SK-N-SH (cell line): Measurements from ENCODE around the gene PRPSAP2. TPM values are rescaled to one million over a fixed set of nuclear protein-coding genes. Genes with fewer than 3 reads are reported as not detected.
A peak's percentile ranks its signal among the peaks of the same experiment; 100 is the strongest.

Experiments
- CTCF ChIA-PET: fragments of 300-600, 350-600 bp; formaldehyde crosslinking; extraction: SDS; loops from one replicate; lab custom pipeline; 2021; lab: Yijun Ruan, JAX
- POLR2A ChIA-PET: fragments of 350-600 bp; sonication (Branson Sonifier 250); formaldehyde crosslinking; extraction: SDS; loops from one replicate; lab custom pipeline; 2020; ENCODE audit warnings: antibody characterized with exemption, inconsistent platforms; lab: Yijun Ruan, JAX
- DNase-seq: peaks from one replicate; pipeline ENCODE4 v3.0.0; 2012
- H2AFZ ChIP-seq: fragments of 200-600 bp; sonication (generic); 2 replicates; pipeline ENCODE4 v1.8.1; 2016; ENCODE audit warnings: antibody characterized with exemption, mild to moderate bottlenecking, low read depth
- H3F3A ChIP-seq: fragments of 200-600 bp; sonication (generic); replicated peaks from 2 replicates; pipeline ENCODE3; 2016; ENCODE audit warnings: antibody characterized with exemption, mild to moderate bottlenecking; ENCODE audit not compliant: insufficient read depth
- H3K27ac ChIP-seq, 2 experiments: fragments of 200-500 bp in 1 of 2; fragments of 200-600 bp in 1 of 2; sonication (Bioruptor generic) in 1 of 2; sonication (generic), shearing (Covaris generic) in 1 of 2; 2 replicates each; pipeline versions ENCODE4 v1.5.1 to v1.6.1; 2014 to 2016; ENCODE audit warnings: low read depth in 2 of 2, inconsistent platforms in 1 of 2, low read length in 1 of 2, mild to moderate bottlenecking in 1 of 2, mixed read lengths in 1 of 2
- H3K27me3 ChIP-seq: fragments of 200-600 bp; sonication (generic), shearing (Covaris generic); 2 replicates; pipeline ENCODE4 v1.6.1; 2016; ENCODE audit warnings: mixed run types; ENCODE audit not compliant: insufficient read depth
- H3K36me3 ChIP-seq, 2 experiments: fragments of 200-500 bp in 1 of 2; fragments of 200-600 bp in 1 of 2; sonication (Bioruptor generic) in 1 of 2; sonication (generic) in 1 of 2; replicated peaks in 1 of 2; 2 replicates each; pipeline versions ENCODE3 to v1.5.1; 2014 to 2016; ENCODE audit warnings: low read length in 1 of 2, mild to moderate bottlenecking in 1 of 2; ENCODE audit not compliant: insufficient read depth in 2 of 2, control insufficient read depth in 1 of 2
- H3K4me1 ChIP-seq, 2 experiments: fragments of 200-500 bp in 1 of 2; fragments of 200-600 bp in 1 of 2; sonication (Bioruptor generic) in 1 of 2; sonication (generic), shearing (Covaris generic) in 1 of 2; 2 replicates each; pipeline versions ENCODE4 v1.5.1 to v1.6.1; 2014 to 2016; ENCODE audit warnings: low read depth in 1 of 2, low read length in 1 of 2, mixed run types in 1 of 2; ENCODE audit not compliant: insufficient read depth in 2 of 2, control insufficient read depth in 1 of 2
- H3K4me2 ChIP-seq: fragments of 200-600 bp; sonication (generic), shearing (Covaris generic); 2 replicates; pipeline ENCODE4 v1.6.1; 2017; ENCODE audit warnings: mixed run types
- H3K4me3 ChIP-seq, 2 experiments: fragments of 200-500 bp in 1 of 2; fragments of 200-600 bp in 1 of 2; sonication (Bioruptor generic) in 1 of 2; sonication (generic), shearing (Covaris generic) in 1 of 2; 2 replicates each; pipeline versions ENCODE4 v1.5.1 to v1.8.1; 2014 to 2016; ENCODE audit warnings: low read depth in 2 of 2, inconsistent platforms in 1 of 2, low read length in 1 of 2, mild to moderate bottlenecking in 1 of 2, mixed read lengths in 1 of 2, moderate library complexity in 1 of 2
- H3K79me2 ChIP-seq: fragments of 200-600 bp; sonication (generic); 2 replicates; pipeline ENCODE4 v1.8.1; 2017; ENCODE audit warnings: mild to moderate bottlenecking; ENCODE audit not compliant: insufficient read depth
- H3K9ac ChIP-seq: fragments of 200-600 bp; sonication (generic); 2 replicates; pipeline ENCODE4 v1.6.1; 2017; ENCODE audit warnings: mixed run types
- H3K9me2 ChIP-seq: fragments of 200-600 bp; sonication (generic); 2 replicates; pipeline ENCODE4 v1.6.1; 2017; ENCODE audit warnings: mixed run types
- H3K9me3 ChIP-seq: fragments of 200-600 bp; sonication (generic); 2 replicates; pipeline ENCODE4 v1.6.1; 2017; ENCODE audit warnings: mixed run types, mild to moderate bottlenecking, moderate library complexity
- H4K20me1 ChIP-seq: fragments of 200-600 bp; sonication (generic); 2 replicates; pipeline ENCODE4 v1.6.1; 2017; ENCODE audit warnings: mild to moderate bottlenecking, mixed run types; ENCODE audit not compliant: insufficient read depth
- CHD2 ChIP-seq: fragments of 150-350 bp; IDR thresholded peaks from 2 replicates; pipeline ENCODE4 v1.6.1; 2018; ENCODE audit warnings: low read length; ENCODE audit not compliant: partially characterized antibody
- FOXM1 ChIP-seq: IDR thresholded peaks from 2 replicates; pipeline ENCODE4 v1.4.0; 2012; ENCODE audit warnings: low read depth, mild to moderate bottlenecking
- IRF3 ChIP-seq: fragments of 150-350 bp; IDR thresholded peaks from 2 replicates; pipeline ENCODE4 v1.6.1; 2016; ENCODE audit warnings: mild to moderate bottlenecking, low read depth, low read length
- MEF2A ChIP-seq: IDR thresholded peaks from 2 replicates; pipeline ENCODE4 v1.4.0; 2012; ENCODE audit warnings: low read depth, borderline replicate concordance
- MXI1 ChIP-seq: IDR thresholded peaks from 2 replicates; pipeline ENCODE4 v1.6.1; 2012; ENCODE audit warnings: mild to moderate bottlenecking, low read depth, low read length, improper control_type of control experiment
- TEAD4 ChIP-seq: IDR thresholded peaks from 2 replicates; pipeline ENCODE4 v1.4.0; 2012; ENCODE audit warnings: mild to moderate bottlenecking, borderline replicate concordance; ENCODE audit not compliant: insufficient read depth
- USF2 ChIP-seq: fragments of 150-350 bp; IDR thresholded peaks from 2 replicates; pipeline ENCODE4 v1.6.1; 2017; ENCODE audit warnings: antibody characterized with exemption, low read length, low read depth, borderline replicate concordance
- WGBS: methylation state at CpG from one replicate; pipeline ENCODE4 v1.1.6; 2017; ENCODE audit warnings: low lambda C conversion rate; 5-methylcytosine and 5-hydroxymethylcytosine counted together
- polyA plus RNA-seq, 3 experiments: library from polyadenylated mRNA; depleted of rRNA; stranded (reverse); fragments of >200 nt; gene quantifications; 2 replicates each; pipeline ENCODE4 v1.2.3, GENCODE V29; 2012
- TF ChIP-seq, protein P1 (sequence below): IDR thresholded peaks from 2 replicates; pipeline ENCODE4 v1.4.0; 2012; ENCODE audit warnings: low read depth
- TF ChIP-seq, protein P2 (sequence below): IDR thresholded peaks from 2 replicates; pipeline ENCODE4 v1.4.0; 2012; ENCODE audit warnings: low read depth, borderline replicate concordance
- TF ChIP-seq, protein P3 (sequence below): IDR thresholded peaks from 2 replicates; pipeline ENCODE4 v1.4.0; 2012; ENCODE audit warnings: low read depth, borderline replicate concordance

PRPSAP2 gene
- polyA plus RNA-seq, 1 of the 3 experiments (the other 2 are of a cell fraction): 27.6 TPM

DNA sequence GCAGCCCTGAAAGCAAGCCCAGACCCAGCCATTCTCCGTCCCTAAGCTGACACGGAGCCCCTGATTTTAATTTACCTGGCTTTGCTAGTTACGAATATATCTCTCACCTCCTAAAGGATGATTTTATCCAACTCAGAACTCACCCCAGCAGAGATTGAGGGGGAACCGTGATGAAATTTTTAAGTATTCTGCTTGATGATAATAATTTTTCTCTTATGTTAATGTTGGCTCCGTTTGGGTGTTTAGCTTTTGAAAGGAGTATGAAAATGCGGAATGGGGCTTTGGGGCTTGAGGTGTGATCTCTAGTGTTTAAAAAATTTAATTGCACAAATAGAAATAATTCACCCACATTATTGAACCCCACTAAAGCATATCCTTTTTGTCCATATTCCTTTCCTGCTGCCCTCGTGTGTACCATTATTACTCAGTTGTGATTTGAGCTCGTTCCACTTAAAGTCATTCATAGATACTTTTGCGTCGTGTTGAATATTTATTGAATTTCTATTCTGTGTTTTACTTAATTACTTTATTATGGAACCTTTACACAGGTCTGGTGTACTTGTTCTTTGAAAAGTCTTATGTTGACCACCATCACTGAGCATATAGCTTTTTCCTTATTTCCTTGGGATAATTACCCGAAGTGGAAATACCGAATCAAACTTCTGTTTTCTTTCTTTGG, 775 bp downstream of the PRPSAP2 start:
- TF ChIP-seq, protein P1, sequence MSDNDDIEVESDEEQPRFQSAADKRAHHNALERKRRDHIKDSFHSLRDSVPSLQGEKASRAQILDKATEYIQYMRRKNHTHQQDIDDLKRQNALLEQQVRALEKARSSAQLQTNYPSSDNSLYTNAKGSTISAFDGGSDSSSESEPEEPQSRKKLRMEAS: no peak
- TF ChIP-seq TEAD4 (no peak), MXI1 (no peak; the same call in 1 of the 2 replicates), MEF2A (no peak), IRF3 (no peak), USF2 (no peak), CHD2 (no peak), FOXM1 (no peak)
- TF ChIP-seq, protein P2, sequence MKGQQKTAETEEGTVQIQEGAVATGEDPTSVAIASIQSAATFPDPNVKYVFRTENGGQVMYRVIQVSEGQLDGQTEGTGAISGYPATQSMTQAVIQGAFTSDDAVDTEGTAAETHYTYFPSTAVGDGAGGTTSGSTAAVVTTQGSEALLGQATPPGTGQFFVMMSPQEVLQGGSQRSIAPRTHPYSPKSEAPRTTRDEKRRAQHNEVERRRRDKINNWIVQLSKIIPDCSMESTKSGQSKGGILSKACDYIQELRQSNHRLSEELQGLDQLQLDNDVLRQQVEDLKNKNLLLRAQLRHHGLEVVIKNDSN: no peak
- TF ChIP-seq, protein P3, sequence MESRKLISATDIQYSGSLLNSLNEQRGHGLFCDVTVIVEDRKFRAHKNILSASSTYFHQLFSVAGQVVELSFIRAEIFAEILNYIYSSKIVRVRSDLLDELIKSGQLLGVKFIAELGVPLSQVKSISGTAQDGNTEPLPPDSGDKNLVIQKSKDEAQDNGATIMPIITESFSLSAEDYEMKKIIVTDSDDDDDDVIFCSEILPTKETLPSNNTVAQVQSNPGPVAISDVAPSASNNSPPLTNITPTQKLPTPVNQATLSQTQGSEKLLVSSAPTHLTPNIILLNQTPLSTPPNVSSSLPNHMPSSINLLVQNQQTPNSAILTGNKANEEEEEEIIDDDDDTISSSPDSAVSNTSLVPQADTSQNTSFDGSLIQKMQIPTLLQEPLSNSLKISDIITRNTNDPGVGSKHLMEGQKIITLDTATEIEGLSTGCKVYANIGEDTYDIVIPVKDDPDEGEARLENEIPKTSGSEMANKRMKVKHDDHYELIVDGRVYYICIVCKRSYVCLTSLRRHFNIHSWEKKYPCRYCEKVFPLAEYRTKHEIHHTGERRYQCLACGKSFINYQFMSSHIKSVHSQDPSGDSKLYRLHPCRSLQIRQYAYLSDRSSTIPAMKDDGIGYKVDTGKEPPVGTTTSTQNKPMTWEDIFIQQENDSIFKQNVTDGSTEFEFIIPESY: no peak
- CTCF ChIA-PET: interaction anchor here (1.2 to 1.9 kb wide), 2 partner anchors 91 to 102 kb away, joined by 5 to 6 read pairs; no protein-coding TSS in a partner anchor
- no peaks in the 10 kb centered on the region for H3F3A ChIP-seq
- DNase-seq: no peak
- peak overlapping the region; percentile 84 for H3K9ac ChIP-seq
- H3K36me3 ChIP-seq: no peaks in the 10 kb centered on the region
- WGBS: 8% methylated on average over 12 of the region's 12 CpGs
- H3K27ac ChIP-seq: peak overlapping the region; percentile 54 to 89; a peak in 3 of 4 replicates
- H3K79me2 ChIP-seq: peaks cover 67% of the 10 kb centered on the region
- H3K27me3 ChIP-seq: no peaks in the 10 kb centered on the region
- peak overlapping the region; percentile 72 to 77 for H3K4me3 ChIP-seq
- H3K4me2 ChIP-seq: peak overlapping the region; percentile 70
- POLR2A ChIA-PET: interaction anchor here (0.5 to 1.0 kb wide), 2 partner anchors 67 to 529 kb away, joined by 3 read pairs; no protein-coding TSS in a partner anchor
- H2AFZ ChIP-seq: peak overlapping the region; percentile 79
- H3K4me1 ChIP-seq: peaks cover 7 to 17% of the 10 kb centered on the region in 2 experiments; a peak in 3 of 4 replicates
- no peaks in the 10 kb centered on the region for H4K20me1 ChIP-seq
- H3K9me2 ChIP-seq: no peaks in the 10 kb centered on the region
- no peaks in the 10 kb centered on the region for H3K9me3 ChIP-seq
